Spleen (tissue), 11 donors: Measurements from ENCODE around the gene MNX1. TPM values are rescaled to one million over a fixed set of nuclear protein-coding genes. Genes with fewer than 3 reads are reported as not detected.

Experiments
- DNase-seq: peaks from one replicate; pipeline ENCODE4 v3.0.0-alpha.2; 2020
- H3K27ac ChIP-seq, 8 donors: fragments of 200-600 bp; sonication (generic) in 7 of 8; 1 replicate in 4 of 8; 2 replicates in 4 of 8; pipeline versions ENCODE4 v1.5.0 to v1.8.0; 2016 to 2021; ENCODE audit warnings: inconsistent platforms in 4 of 8, mild to moderate bottlenecking in 4 of 8, moderate library complexity in 1 of 8
- H3K27me3 ChIP-seq, 7 donors: fragments of 200-600 bp; sonication (generic) in 6 of 7; replicated peaks in 1 of 7; 1 replicate in 4 of 7; 2 replicates in 3 of 7; pipeline versions ENCODE4 v1.5.0 to v1.8.0; 2016 to 2021; ENCODE audit warnings: inconsistent platforms in 3 of 7, mild to moderate bottlenecking in 1 of 7
- H3K36me3 ChIP-seq, 6 donors: fragments of 200-600 bp; sonication (generic) in 5 of 6; 1 replicate in 4 of 6; 2 replicates in 2 of 6; pipeline versions ENCODE4 v1.5.0 to v1.8.0; 2016 to 2021; ENCODE audit warnings: inconsistent platforms in 2 of 6
- H3K4me1 ChIP-seq, 6 donors: fragments of 200-600 bp; sonication (generic) in 5 of 6; 1 replicate in 3 of 6; 2 replicates in 3 of 6; pipeline versions ENCODE4 v1.5.0 to v1.8.0; 2016 to 2021; ENCODE audit warnings: inconsistent platforms in 3 of 6
- H3K4me3 ChIP-seq, 8 donors: fragments of 200-600 bp; sonication (generic) in 7 of 8; 1 replicate in 4 of 8; 2 replicates in 4 of 8; pipeline versions ENCODE4 v1.5.0 to v1.8.0; 2016 to 2021; ENCODE audit warnings: inconsistent platforms in 4 of 8, mild to moderate bottlenecking in 4 of 8, moderate library complexity in 2 of 8
- H3K9me3 ChIP-seq, 8 donors: fragments of 200-600 bp; sonication (generic) in 7 of 8; 1 replicate in 4 of 8; 2 replicates in 4 of 8; pipeline versions ENCODE4 v1.5.0 to v1.8.0; 2016 to 2021; ENCODE audit warnings: inconsistent platforms in 4 of 8
- CTCF ChIP-seq, 11 experiments: fragments of 200-600 bp in 7 of 11; fragments of 450-650 bp in 4 of 11; sonication (generic) in 4 of 11; IDR thresholded peaks in 8 of 11; conservative IDR thresholded peaks in 3 of 11; 1 replicate in 7 of 11; 2 replicates in 4 of 11; pipeline versions ENCODE4 v1.4.0 to v1.8.0; 2016 to 2021; ENCODE audit warnings: antibody characterized with exemption in 11 of 11, inconsistent platforms in 4 of 11, mild to moderate bottlenecking in 1 of 11
- POLR2A ChIP-seq, 3 donors: fragments of 450-650 bp; IDR thresholded peaks; one replicate each; pipeline ENCODE4 v1.5.1; 2017; ENCODE audit warnings: antibody characterized with exemption in 3 of 3, mild to moderate bottlenecking in 1 of 3
- POLR2AphosphoS5 ChIP-seq, 3 donors: sonication (generic); formaldehyde crosslinking; IDR thresholded peaks; one replicate each; pipeline ENCODE4 v1.5.1; 2017; ENCODE audit warnings: antibody characterized with exemption in 3 of 3
- WGBS, 5 donors: extraction: QIAGEN DNeasy Blood & Tissue Kit in 3 of 5; methylation state at CpG; one replicate each; pipeline versions ENCODE4 v1.1.5 to v1.1.7; 2013 to 2018; 5-methylcytosine and 5-hydroxymethylcytosine counted together
- intact Hi-C: fragments of 100-400 bp; cut with DNase I; formaldehyde crosslinking; loops from one replicate; pipeline ENCODE4 v1.15.0; 2023; ENCODE audit warnings: low total_unique reads
- polyA plus RNA-seq, 3 donors: library from polyadenylated mRNA; stranded (reverse); fragments of 200-250 nt; gene quantifications; one replicate each; pipeline ENCODE4 v1.2.1, GENCODE V29; 2013
- total RNA-seq, 7 donors: library from RNA; depleted of rRNA in 3 of 7; stranded (reverse); fragments of >200 nt in 3 of 7; fragmentation: NEBNext Ultra II Directional in 4 of 7; extraction: Animal tissue kit (Norgen Biotek cat#: 25700) in 4 of 7; gene quantifications; one replicate each; pipeline versions ENCODE4 v1.1.0 to v1.2.1, GENCODE V29; 2016 to 2021
- donor health status: healthy with polysubstance abuse.
- donor health status: DM: no; HTN: no; CAD: no; lungs with moderate emphysema.
- donor health status: DM: no; HTN: no; CAD: no.
- donor health status: Bipolar disorder and iron deficiency.
- donor health status: healthy.
- donor health status: DM: no; HTN: no; CAD: no.
- donor health status: DM: yes; HTN: yes; CAD: no.

MNX1 gene
- total and polyA plus RNA-seq, 10 donors, result 0.85 TPM; not detected in 9

GRCh38 chr7:156993925-156994235 lies 16.6 kb downstream of the MNX1 start:
- H3K36me3 ChIP-seq, result no peaks in the 10 kb centered on the region
- no peak overlapping the region for H3K4me3 ChIP-seq
- WGBS, 5 donors, result 66 to 79% (median 68%) methylated on average over 10 of the region's 10 CpGs
- peaks cover 0 to 93% (median 14%) of the 10 kb centered on the region in 7 donors for H3K27me3 ChIP-seq
- peaks cover 0 to 1% (median 0%) of the 10 kb centered on the region in 6 donors for H3K4me1 ChIP-seq
- H3K9me3 ChIP-seq, result no peaks in the 10 kb centered on the region
- DNase-seq, result no peak
- intact Hi-C loops, result no loop called here
- H3K27ac ChIP-seq, result no peak overlapping the region
- TF ChIP-seq POLR2A (IDR thresholded peaks at IDR 0.05) (no peak), CTCF (IDR thresholded peaks at IDR 0.05 in 8 of 11, conservative IDR thresholded peaks at IDR 0.05 in 3 of 11) (no peak), POLR2AphosphoS5 (IDR thresholded peaks at IDR 0.05) (no peak)

- intact Hi-C loops, result no loop called here
- Histone ChIP-seq H3K4me1 (no peaks in the 10 kb centered on the region), H3K4me3 (no peak overlapping the region), H3K36me3 (no peaks in the 10 kb centered on the region), H3K9me3 (no peaks in the 10 kb centered on the region), H3K27ac (no peak overlapping the region), H3K27me3 (peaks cover 0 to 90% (median 8%) of the 10 kb centered on the region in 7 donors)
- peak; percentile 73 for DNase-seq
- WGBS, 5 donors, result 49 to 70% (median 63%) methylated on average over 21 to 32 of the region's 32 CpGs
- TF ChIP-seq POLR2A (IDR thresholded peaks at IDR 0.05) (no peak), POLR2AphosphoS5 (IDR thresholded peaks at IDR 0.05) (peak in 1 of 3 donors; percentile 8)
Observed at GRCh38 chr7:156993021-156993924, 17.2 kb downstream of the MNX1 start.

GRCh38 chr7:156989766-156990535 lies 20.5 kb downstream of the MNX1 start:
- no peak for DNase-seq
- TF ChIP-seq POLR2A (IDR thresholded peaks at IDR 0.05) (no peak), CTCF (IDR thresholded peaks at IDR 0.05 in 8 of 11, conservative IDR thresholded peaks at IDR 0.05 in 3 of 11) (no peak), POLR2AphosphoS5 (IDR thresholded peaks at IDR 0.05) (no peak)
- intact Hi-C loops, result no loop called here
- Histone ChIP-seq H3K9me3 (no peaks in the 10 kb centered on the region), H3K36me3 (no peaks in the 10 kb centered on the region), H3K27ac (no peak overlapping the region), H3K4me1 (no peaks in the 10 kb centered on the region), H3K27me3 (peaks cover 0 to 57% (median 5%) of the 10 kb centered on the region in 7 donors), H3K4me3 (no peak overlapping the region)
- WGBS, 5 donors, result 80 to 93% (median 88%) methylated on average over 17 to 25 of the region's 25 CpGs

- Histone ChIP-seq H3K27ac (no peak overlapping the region), H3K4me3 (no peak overlapping the region), H3K4me1 (no peaks in the 10 kb centered on the region), H3K27me3 (peaks cover 0 to 46% (median 5%) of the 10 kb centered on the region in 7 donors), H3K9me3 (no peaks in the 10 kb centered on the region), H3K36me3 (no peaks in the 10 kb centered on the region)
- 73 to 81% (median 78%) methylated on average over 26 to 27 of the region's 27 CpGs for WGBS, 5 donors
- intact Hi-C loops, result no loop called here
- no peak for DNase-seq
- no peak for TF ChIP-seq POLR2A (IDR thresholded peaks at IDR 0.05)
- TF ChIP-seq CTCF (IDR thresholded peaks at IDR 0.05 in 8 of 11, conservative IDR thresholded peaks at IDR 0.05 in 3 of 11), result no peak
- no peak for TF ChIP-seq POLR2AphosphoS5 (IDR thresholded peaks at IDR 0.05)
Observed at GRCh38 chr7:156988343-156989185, 21.9 kb downstream of the MNX1 start.
